B cell (primary cell): ENCODE measurements around the gene GRID1. TPM values are rescaled to one million over a fixed set of nuclear protein-coding genes. Genes with fewer than 3 reads are reported as not detected.

Source experiments
- ATAC-seq: fragments of 200-7000 bp; cut with Tn5 transposase; one replicate; pipeline ENCODE4 v1.10.0; 2021; ENCODE audit warnings: low read depth, mild to moderate bottlenecking, moderate number of reproducible peaks, moderate library complexity
- CTCF ChIA-PET: fragments of 350-600 bp; sonication (Branson Sonifier 250); formaldehyde crosslinking; loops from one replicate; lab custom pipeline; 2021; ENCODE audit warnings: antibody characterized with exemption, inconsistent platforms; lab: Charles Lee
- POLR2A ChIA-PET: fragments of 350-600 bp; sonication (Branson Sonifier 250); formaldehyde crosslinking; loops from one replicate; lab custom pipeline; 2021; ENCODE audit warnings: antibody characterized with exemption; lab: Charles Lee
- DNase-seq: peaks from one replicate; pipeline ENCODE4 v3.0.0; 2013
- H2AFZ ChIP-seq: 2 replicates; pipeline ENCODE4 v1.6.1; 2012; ENCODE audit warnings: mild to moderate bottlenecking, low read depth, low read length; ENCODE audit not compliant: insufficient read depth, poor library complexity, severe bottlenecking
- H3K27ac ChIP-seq, 2 donors: 1 replicate in 1 of 2; 2 replicates in 1 of 2; pipeline ENCODE4 v1.5.1; 2012 to 2013; ENCODE audit warnings: low read length in 2 of 2, mild to moderate bottlenecking in 2 of 2, moderate library complexity in 1 of 2
- H3K27me3 ChIP-seq, 4 experiments: fragments of 200-600 bp in 1 of 4; sonication (generic) in 1 of 4; replicated peaks in 1 of 4; 1 replicate in 2 of 4; 2 replicates in 2 of 4; pipeline versions ENCODE4 v1.6.1 to v1.7.0; 2013 to 2016; ENCODE audit warnings: low read length in 3 of 4, mild to moderate bottlenecking in 2 of 4, mixed read lengths in 1 of 4, moderate library complexity in 1 of 4; ENCODE audit not compliant: insufficient read depth in 4 of 4, control insufficient read depth in 3 of 4; ENCODE audit errors: control extremely low read depth in 1 of 4
- H3K36me3 ChIP-seq, 2 experiments: replicated peaks in 1 of 2; 1 replicate in 1 of 2; 2 replicates in 1 of 2; pipeline versions ENCODE4 v1.6.1 to v1.7.1; 2013; ENCODE audit warnings: low read length in 1 of 2; ENCODE audit not compliant: insufficient read depth in 2 of 2, control insufficient read depth in 1 of 2; ENCODE audit errors: control extremely low read depth in 1 of 2, extremely low read depth in 1 of 2
- H3K4me1 ChIP-seq, 2 donors: fragments of 200-600 bp in 1 of 2; sonication (generic) in 1 of 2; 1 replicate in 1 of 2; 2 replicates in 1 of 2; pipeline versions ENCODE4 v1.5.1 to v1.6.1; 2013 to 2017; ENCODE audit warnings: low read length in 2 of 2; ENCODE audit not compliant: control insufficient read depth in 2 of 2, insufficient read depth in 2 of 2
- H3K4me2 ChIP-seq: replicated peaks from 2 replicates; pipeline ENCODE3; 2012; ENCODE audit warnings: mild to moderate bottlenecking, low read depth, low read length; ENCODE audit not compliant: poor library complexity, severe bottlenecking
- H3K4me3 ChIP-seq, 5 experiments: fragments of 200-600 bp in 1 of 5; sonication (generic) in 1 of 5; 1 replicate in 3 of 5; 2 replicates in 2 of 5; pipeline versions ENCODE4 v1.5.1 to v1.7.0; 2011 to 2016; ENCODE audit warnings: low read length in 4 of 5, mild to moderate bottlenecking in 4 of 5, low read depth in 2 of 5, control low read depth in 1 of 5, moderate library complexity in 1 of 5; ENCODE audit not compliant: insufficient read depth in 1 of 5; ENCODE audit errors: control extremely low read depth in 1 of 5, extremely low read depth in 1 of 5
- H3K79me2 ChIP-seq: fragments of 200-600 bp; sonication (generic); one replicate; pipeline ENCODE4 v1.6.0; 2016; ENCODE audit warnings: low read length; ENCODE audit not compliant: control insufficient read depth, insufficient read depth
- H3K9ac ChIP-seq: fragments of 200-600 bp; sonication (generic); 2 replicates; pipeline ENCODE4 v1.6.1; 2017; ENCODE audit warnings: mild to moderate bottlenecking, low read length, moderate library complexity
- H3K9me3 ChIP-seq, 3 donors: one replicate each; pipeline versions ENCODE4 v1.6.1 to v1.7.1; 2013; ENCODE audit warnings: low read length in 2 of 3; ENCODE audit not compliant: control insufficient read depth in 2 of 3, insufficient read depth in 1 of 3; ENCODE audit errors: control extremely low read depth in 1 of 3
- H4K20me1 ChIP-seq: 2 replicates; pipeline ENCODE4 v1.6.0; 2012; ENCODE audit warnings: mild to moderate bottlenecking, low read length; ENCODE audit not compliant: insufficient read depth, control insufficient read depth, poor library complexity, severe bottlenecking
- H3K27ac Mint-ChIP-seq: one replicate; pipeline ENCODE4 v1.8.0; 2021; ENCODE audit warnings: mixed read lengths
- H3K27me3 Mint-ChIP-seq: one replicate; pipeline ENCODE4 v1.8.0; 2021; ENCODE audit warnings: mixed read lengths
- H3K4me1 Mint-ChIP-seq: one replicate; pipeline ENCODE4 v1.8.0; 2021; ENCODE audit warnings: mixed read lengths
- H3K4me3 Mint-ChIP-seq: one replicate; pipeline ENCODE4 v1.8.0; 2021; ENCODE audit warnings: mixed read lengths
- H3K9me3 Mint-ChIP-seq: one replicate; pipeline ENCODE4 v1.8.0; 2022; ENCODE audit warnings: mixed read lengths; ENCODE audit not compliant: insufficient read depth
- CTCF ChIP-seq: fragments of 200-600 bp; IDR thresholded peaks from one replicate; pipeline ENCODE4 v1.8.0; 2022; ENCODE audit warnings: antibody characterized with exemption, mild to moderate bottlenecking
- EZH2 ChIP-seq: IDR thresholded peaks from 2 replicates; pipeline ENCODE4 v1.6.1; 2012; ENCODE audit warnings: borderline replicate concordance, low read depth, mild to moderate bottlenecking, moderate library complexity, low read length; ENCODE audit not compliant: insufficient read depth, poor library complexity, severe bottlenecking
- WGBS: methylation state at CpG from one replicate; pipeline ENCODE4 v1.1.5; 2013; ENCODE audit warnings: missing lambda C conversion rate; ENCODE audit not compliant: insufficient coverage; 5-methylcytosine and 5-hydroxymethylcytosine counted together
- intact Hi-C: fragments of 100-400 bp; cut with micrococcal nuclease; formaldehyde crosslinking; loops from one replicate; pipeline ENCODE4 v1.10.0; 2022
- polyA plus RNA-seq: library from polyadenylated mRNA; depleted of rRNA; stranded (reverse); fragments of >200 nt; gene quantifications from 2 replicates; pipeline ENCODE4 v1.2.3, GENCODE V29; 2012
- total RNA-seq, 2 donors: library from RNA; stranded (reverse); fragments of 120-200 nt in 1 of 2; gene quantifications; 1 replicate in 1 of 2; 2 replicates in 1 of 2; pipeline versions ENCODE4 v1.2.3 to v1.2.4, GENCODE V29; 2013 to 2022

The GRID1 gene
- total and polyA plus RNA-seq, 2 donors (not counting 1 experiment from before 2014, with no cell fraction given) = not detected

GRCh38 chr10:86149257-86149656 is 217.3 kb downstream of the GRID1 start:
- no peak for DNase-seq
- peaks cover 16% of the 10 kb centered on the region for H3K27me3 Mint-ChIP-seq
- POLR2A ChIA-PET = no interaction called here

GRCh38 chr10:86148117-86148516 is 218.5 kb downstream of the GRID1 start:
- H3K27me3 ChIP-seq = no peaks in the 10 kb centered on the region
- peaks cover 16% of the 10 kb centered on the region for H3K27me3 Mint-ChIP-seq
- no peak overlapping the region for H3K27ac ChIP-seq
- no peak overlapping the region for H3K9ac ChIP-seq
- no peaks in the 10 kb centered on the region for H3K9me3 ChIP-seq
- intact Hi-C loops = no loop called here
- ATAC-seq = no peak
- no peak for DNase-seq
- H3K36me3 ChIP-seq = no peaks in the 10 kb centered on the region
- no peaks in the 10 kb centered on the region for H3K9me3 Mint-ChIP-seq
- 86% methylated on average over 2 of the region's 2 CpGs for WGBS
- no peak overlapping the region for H2AFZ ChIP-seq
- no peaks in the 10 kb centered on the region for H3K4me1 Mint-ChIP-seq
- H3K4me1 ChIP-seq = no peaks in the 10 kb centered on the region
- no peak overlapping the region for H3K4me2 ChIP-seq
- ChIA-PET CTCF (no interaction called here), POLR2A (no interaction called here)
- TF ChIP-seq CTCF (no peak), EZH2 (no peak)
- H4K20me1 ChIP-seq = no peaks in the 10 kb centered on the region
- H3K4me3 Mint-ChIP-seq = no peak overlapping the region
- no peak overlapping the region for H3K27ac Mint-ChIP-seq
- no peak overlapping the region for H3K4me3 ChIP-seq
- no peaks in the 10 kb centered on the region for H3K79me2 ChIP-seq

More at GRCh38 chr10:86149257-86149656, 217.3 kb downstream of the GRID1 start:
- Histone ChIP-seq H3K79me2 (no peaks in the 10 kb centered on the region), H3K9me3 (no peaks in the 10 kb centered on the region), H3K27ac (no peak overlapping the region), H3K4me1 (no peaks in the 10 kb centered on the region), H3K9ac (no peak overlapping the region), H3K27me3 (no peaks in the 10 kb centered on the region), H3K4me3 (no peak overlapping the region), H2AFZ (no peak overlapping the region), H3K36me3 (no peaks in the 10 kb centered on the region), H4K20me1 (no peaks in the 10 kb centered on the region), H3K4me2 (no peak overlapping the region)
- no peak for ATAC-seq
- H3K9me3 Mint-ChIP-seq = no peaks in the 10 kb centered on the region
- 79% methylated on average over 4 of the region's 7 CpGs for WGBS
- no peak for TF ChIP-seq CTCF
- no peak for TF ChIP-seq EZH2
- H3K4me1 Mint-ChIP-seq = no peaks in the 10 kb centered on the region
- CTCF ChIA-PET = no interaction called here
- no peak overlapping the region for H3K4me3 Mint-ChIP-seq
- intact Hi-C loops = no loop called here
- H3K27ac Mint-ChIP-seq = no peak overlapping the region
